Neural progenitor cell (in vitro differentiated cells): Measurements from ENCODE around the gene KLHL40. TPM values are rescaled to one million over a fixed set of nuclear protein-coding genes. Genes with fewer than 3 reads are reported as not detected.

Experiments
- DNase-seq: peaks from one replicate; pipeline ENCODE4 v3.0.0-alpha.2; 2016; ENCODE audit warnings: low spot score
- H2AFZ ChIP-seq: fragments of 200-600 bp; sonication (generic); replicated peaks from 2 replicates; pipeline ENCODE4 v1.6.1; 2016; ENCODE audit warnings: antibody characterized with exemption
- H3F3A ChIP-seq: fragments of 200-600 bp; sonication (generic); 2 replicates; pipeline ENCODE4 v1.6.1; 2016; ENCODE audit warnings: antibody characterized with exemption, low read depth
- H3K27ac ChIP-seq: fragments of 200-600 bp; sonication (generic); 2 replicates; pipeline ENCODE4 v1.5.1; 2016; ENCODE audit warnings: mild to moderate bottlenecking
- H3K27me3 ChIP-seq: fragments of 200-600 bp; sonication (generic); 2 replicates; pipeline ENCODE4 v1.6.1; 2016; ENCODE audit warnings: mild to moderate bottlenecking, moderate library complexity
- H3K36me3 ChIP-seq: fragments of 200-600 bp; sonication (generic); 2 replicates; pipeline ENCODE4 v1.5.1; 2016
- H3K4me1 ChIP-seq: fragments of 200-600 bp; sonication (generic); 2 replicates; pipeline ENCODE4 v1.6.1; 2016; ENCODE audit warnings: mixed run types
- H3K4me2 ChIP-seq: fragments of 200-600 bp; sonication (generic); 2 replicates; pipeline ENCODE4 v1.6.1; 2016
- H3K4me3 ChIP-seq: fragments of 200-600 bp; sonication (generic); 2 replicates; pipeline ENCODE4 v1.5.1; 2016
- H3K79me2 ChIP-seq: fragments of 200-600 bp; sonication (generic); 2 replicates; pipeline ENCODE4 v1.6.1; 2016; ENCODE audit warnings: low read depth
- H3K9ac ChIP-seq: fragments of 200-600 bp; sonication (generic); 2 replicates; pipeline ENCODE4 v1.6.1; 2016
- H3K9me3 ChIP-seq: fragments of 200-600 bp; sonication (generic); 2 replicates; pipeline ENCODE4 v1.5.1; 2016; ENCODE audit warnings: low read depth
- H4K20me1 ChIP-seq: fragments of 200-600 bp; sonication (generic); 2 replicates; pipeline ENCODE4 v1.6.1; 2016; ENCODE audit warnings: low read depth
- H3K27ac Mint-ChIP-seq: 3 replicates; pipeline ENCODE4 v1.8.0; 2021; ENCODE audit warnings: mixed read lengths
- H3K27me3 Mint-ChIP-seq: 2 replicates; pipeline ENCODE4 v1.8.0; 2022; ENCODE audit warnings: low read depth, mild to moderate bottlenecking, inconsistent platforms, moderate library complexity, mixed read lengths; ENCODE audit not compliant: insufficient read depth
- H3K36me3 Mint-ChIP-seq: 3 replicates; pipeline ENCODE4 v1.8.0; 2021; ENCODE audit warnings: mixed read lengths
- H3K4me1 Mint-ChIP-seq: 3 replicates; pipeline ENCODE4 v1.8.0; 2021; ENCODE audit warnings: mixed read lengths
- H3K4me3 Mint-ChIP-seq: 3 replicates; pipeline ENCODE4 v1.8.0; 2021; ENCODE audit warnings: mild to moderate bottlenecking, moderate library complexity, mixed read lengths
- H3K9me3 Mint-ChIP-seq: 3 replicates; pipeline ENCODE4 v1.8.0; 2020; ENCODE audit warnings: mixed read lengths
- EZH2 ChIP-seq: fragments of 200-600 bp; sonication (generic); IDR thresholded peaks from 2 replicates; pipeline ENCODE4 v1.6.1; 2017; ENCODE audit warnings: antibody characterized with exemption, mild to moderate bottlenecking, moderate library complexity
- EZH2phosphoT487 ChIP-seq: fragments of 200-600 bp; sonication (generic); IDR thresholded peaks from 2 replicates; pipeline ENCODE4 v1.6.1; 2017; ENCODE audit warnings: antibody characterized with exemption
- total RNA-seq: library from RNA; depleted of rRNA; stranded (reverse); fragments of >200 nt; gene quantifications from 2 replicates; pipeline ENCODE4 v1.2.3, GENCODE V29; 2015; ENCODE audit warnings: low replicate concordance
- TF ChIP-seq, protein P1 (sequence below): fragments of 200-600 bp; sonication (generic); IDR thresholded peaks from 2 replicates; pipeline ENCODE4 v1.5.1; 2017; ENCODE audit warnings: antibody characterized with exemption, mild to moderate bottlenecking

KLHL40 gene
- total RNA-seq, 1 donor from 2014 or later, result not detected

DNA sequence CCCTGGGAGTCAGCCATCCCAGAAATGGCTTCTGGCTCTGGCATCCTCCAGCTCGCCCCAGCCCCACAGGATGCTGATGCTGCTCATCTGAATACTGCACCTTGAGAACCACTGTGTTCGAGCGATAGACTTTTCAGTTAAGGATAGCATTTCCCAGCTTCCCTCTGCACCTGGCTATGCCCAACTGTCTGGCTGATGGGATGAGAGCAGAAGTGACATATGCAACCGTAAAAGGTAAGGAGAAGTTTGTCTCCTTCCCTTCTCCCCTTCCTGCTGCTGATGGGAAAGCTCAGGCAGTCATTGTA lies 27.0 kb downstream of the KLHL40 start:
- Mint-ChIP-seq H3K27ac (no peak overlapping the region), H3K4me1 (no peaks in the 10 kb centered on the region), H3K27me3 (peaks cover 5% of the 10 kb centered on the region), H3K4me3 (no peak overlapping the region), H3K9me3 (no peaks in the 10 kb centered on the region), H3K36me3 (no peaks in the 10 kb centered on the region)
- Histone ChIP-seq H3K79me2 (no peaks in the 10 kb centered on the region), H3K9ac (no peak overlapping the region), H3K4me1 (no peaks in the 10 kb centered on the region), H3K4me2 (no peak overlapping the region), H3K9me3 (no peaks in the 10 kb centered on the region), H2AFZ (no peak overlapping the region), H3K36me3 (no peaks in the 10 kb centered on the region), H3F3A (no peaks in the 10 kb centered on the region), H3K27me3 (no peaks in the 10 kb centered on the region), H3K4me3 (no peak overlapping the region), H3K27ac (no peak overlapping the region), H4K20me1 (no peaks in the 10 kb centered on the region)
- TF ChIP-seq, protein P1, sequence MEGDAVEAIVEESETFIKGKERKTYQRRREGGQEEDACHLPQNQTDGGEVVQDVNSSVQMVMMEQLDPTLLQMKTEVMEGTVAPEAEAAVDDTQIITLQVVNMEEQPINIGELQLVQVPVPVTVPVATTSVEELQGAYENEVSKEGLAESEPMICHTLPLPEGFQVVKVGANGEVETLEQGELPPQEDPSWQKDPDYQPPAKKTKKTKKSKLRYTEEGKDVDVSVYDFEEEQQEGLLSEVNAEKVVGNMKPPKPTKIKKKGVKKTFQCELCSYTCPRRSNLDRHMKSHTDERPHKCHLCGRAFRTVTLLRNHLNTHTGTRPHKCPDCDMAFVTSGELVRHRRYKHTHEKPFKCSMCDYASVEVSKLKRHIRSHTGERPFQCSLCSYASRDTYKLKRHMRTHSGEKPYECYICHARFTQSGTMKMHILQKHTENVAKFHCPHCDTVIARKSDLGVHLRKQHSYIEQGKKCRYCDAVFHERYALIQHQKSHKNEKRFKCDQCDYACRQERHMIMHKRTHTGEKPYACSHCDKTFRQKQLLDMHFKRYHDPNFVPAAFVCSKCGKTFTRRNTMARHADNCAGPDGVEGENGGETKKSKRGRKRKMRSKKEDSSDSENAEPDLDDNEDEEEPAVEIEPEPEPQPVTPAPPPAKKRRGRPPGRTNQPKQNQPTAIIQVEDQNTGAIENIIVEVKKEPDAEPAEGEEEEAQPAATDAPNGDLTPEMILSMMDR, result no peak
- no peak for TF ChIP-seq EZH2
- no peak for TF ChIP-seq EZH2phosphoT487
- DNase-seq, result no peak

DNA sequence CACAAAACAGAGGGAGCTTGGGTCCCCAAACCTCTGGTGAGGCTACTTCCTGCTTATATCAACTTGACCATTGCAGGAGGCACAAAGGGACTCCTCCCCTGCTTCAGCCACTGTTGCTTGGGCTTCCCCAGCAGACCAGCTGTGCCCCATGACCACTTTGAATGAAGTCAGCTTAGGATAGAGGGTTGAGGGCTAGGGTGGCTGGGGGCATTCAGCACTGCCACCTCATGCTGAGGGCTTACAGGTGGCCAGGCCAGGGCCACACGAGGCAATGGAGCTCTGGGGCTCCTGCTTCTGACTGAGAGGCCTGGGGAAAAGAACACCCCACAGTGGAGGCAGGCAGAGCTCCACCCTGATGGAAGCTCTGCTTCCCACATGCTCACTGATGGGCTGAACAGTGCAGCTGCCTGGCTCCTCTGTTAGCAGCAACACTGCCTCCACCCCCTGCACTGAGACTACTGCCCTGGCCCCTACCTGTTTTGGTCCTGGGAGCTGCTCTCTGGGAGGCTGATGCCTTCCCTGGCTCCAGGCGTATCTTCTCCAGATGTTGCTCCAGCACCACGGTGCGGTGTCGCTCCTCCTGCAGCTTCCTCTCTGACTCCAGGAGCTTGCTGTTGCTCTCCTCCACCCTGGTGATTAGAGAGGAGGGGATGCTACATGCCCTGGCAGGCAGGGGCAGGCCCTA lies 27.5 kb downstream of the KLHL40 start:
- no peaks in the 10 kb centered on the region for H3K4me1 Mint-ChIP-seq
- Histone ChIP-seq H3F3A (no peaks in the 10 kb centered on the region), H3K27ac (no peak overlapping the region), H3K4me1 (no peaks in the 10 kb centered on the region), H3K79me2 (no peaks in the 10 kb centered on the region), H3K27me3 (no peaks in the 10 kb centered on the region), H3K4me3 (no peak overlapping the region), H3K9ac (no peak overlapping the region), H3K36me3 (no peaks in the 10 kb centered on the region), H3K4me2 (no peak overlapping the region), H4K20me1 (no peaks in the 10 kb centered on the region), H2AFZ (no peak overlapping the region), H3K9me3 (no peaks in the 10 kb centered on the region)
- no peaks in the 10 kb centered on the region for H3K9me3 Mint-ChIP-seq
- no peak overlapping the region for H3K27ac Mint-ChIP-seq
- peaks cover 5% of the 10 kb centered on the region for H3K27me3 Mint-ChIP-seq
- no peak overlapping the region for H3K4me3 Mint-ChIP-seq
- TF ChIP-seq EZH2phosphoT487, result no peak
- TF ChIP-seq EZH2, result no peak
- TF ChIP-seq, protein P1, result no peak
- no peaks in the 10 kb centered on the region for H3K36me3 Mint-ChIP-seq
- no peak for DNase-seq

DNA sequence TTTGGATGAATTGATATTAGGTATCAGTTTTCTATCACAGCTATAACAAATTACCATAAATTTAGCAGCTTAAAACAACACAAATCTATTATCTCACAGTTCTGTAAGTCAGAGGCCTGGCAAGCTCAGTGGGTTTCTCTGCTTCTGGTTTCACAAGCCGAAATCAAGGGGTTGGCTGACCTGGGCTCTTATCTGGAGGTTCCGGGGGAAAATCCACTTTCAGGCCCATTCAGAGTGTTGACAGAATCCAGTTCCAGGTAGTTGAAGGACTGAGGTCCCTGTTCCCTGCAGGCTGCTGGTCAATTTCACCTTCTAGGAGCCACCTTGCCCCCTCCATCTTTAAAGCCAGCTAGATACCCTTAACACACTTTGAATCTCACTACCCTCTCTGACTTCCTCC lies 28.4 kb downstream of the KLHL40 start:
- no peak for DNase-seq
- H3K27me3 Mint-ChIP-seq, result peaks cover 2% of the 10 kb centered on the region
- H3K27ac Mint-ChIP-seq, result no peak overlapping the region
- no peaks in the 10 kb centered on the region for H3K36me3 ChIP-seq
- H3K27me3 ChIP-seq, result no peaks in the 10 kb centered on the region
- no peaks in the 10 kb centered on the region for H3K9me3 Mint-ChIP-seq
- no peak overlapping the region for H3K27ac ChIP-seq
- no peak overlapping the region for H2AFZ ChIP-seq
- H3K4me1 ChIP-seq, result no peaks in the 10 kb centered on the region
- H3K36me3 Mint-ChIP-seq, result no peaks in the 10 kb centered on the region
- no peak overlapping the region for H3K4me3 ChIP-seq
- no peaks in the 10 kb centered on the region for H3K79me2 ChIP-seq
- H3K4me3 Mint-ChIP-seq, result no peak overlapping the region
- no peaks in the 10 kb centered on the region for H4K20me1 ChIP-seq
- no peaks in the 10 kb centered on the region for H3K4me1 Mint-ChIP-seq
- no peak overlapping the region for H3K9ac ChIP-seq
- no peak for TF ChIP-seq EZH2phosphoT487
- no peak for TF ChIP-seq EZH2
- TF ChIP-seq, protein P1, result no peak
- no peaks in the 10 kb centered on the region for H3K9me3 ChIP-seq
- H3K4me2 ChIP-seq, result no peak overlapping the region
- H3F3A ChIP-seq, result no peaks in the 10 kb centered on the region
